ENCODE results near the gene TFPI. TPM values are rescaled to one million over a fixed set of nuclear protein-coding genes. Genes with fewer than 3 reads are reported as not detected.

TFPI gene
- total RNA-seq, 4 donors from 2014 or later = 75.1 to 110 (median 92.2) TPM

GRCh38 chr2:187445051-187445450 is 109.2 kb downstream of the TFPI start:
- DNase-seq (ENCODE audit: low spot score in 2 of 2) = no peak
- H3K27ac ChIP-seq = peak overlapping the region in 1 of 4 donors; percentile 43
- no peaks in the 10 kb centered on the region for H3K27me3 ChIP-seq
- WGBS, 2 donors = 70 to 78% methylated on average over 6 of the region's 6 CpGs
- TF ChIP-seq EP300 (IDR thresholded peaks at IDR 0.05) (no peak), CTCF (IDR thresholded peaks at IDR 0.05) (no peak), POLR2A (IDR thresholded peaks at IDR 0.05) (no peak)
- no peaks in the 10 kb centered on the region for H3K4me1 ChIP-seq
- no peaks in the 10 kb centered on the region for H3K36me3 ChIP-seq
- peak overlapping the region in 1 of 4 donors; percentile 50 for H3K4me3 ChIP-seq
- H3K9me3 ChIP-seq = no peaks in the 10 kb centered on the region

GRCh38 chr2:187442778-187443177 is 111.5 kb downstream of the TFPI start:
- H3K27me3 ChIP-seq = no peaks in the 10 kb centered on the region
- DNase-seq (ENCODE audit: low spot score in 2 of 2) = no peak
- 65 to 89% methylated on average over 2 of the region's 2 CpGs for WGBS, 2 donors
- TF ChIP-seq POLR2A (IDR thresholded peaks at IDR 0.05) (no peak), EP300 (IDR thresholded peaks at IDR 0.05) (no peak), CTCF (IDR thresholded peaks at IDR 0.05) (no peak)
- peaks cover 0 to 15% (median 0%) of the 10 kb centered on the region in 4 donors for H3K4me1 ChIP-seq
- H3K9me3 ChIP-seq = no peaks in the 10 kb centered on the region
- no peak overlapping the region for H3K27ac ChIP-seq
- no peaks in the 10 kb centered on the region for H3K36me3 ChIP-seq
- H3K4me3 ChIP-seq = no peak overlapping the region

GRCh38 chr2:187442378-187442777 is 111.9 kb downstream of the TFPI start:
- 87 to 90% methylated on average over 1 of the region's 1 CpG for WGBS, 2 donors
- TF ChIP-seq CTCF (IDR thresholded peaks at IDR 0.05) (no peak), EP300 (IDR thresholded peaks at IDR 0.05) (no peak), POLR2A (IDR thresholded peaks at IDR 0.05) (no peak)
- Histone ChIP-seq H3K9me3 (no peaks in the 10 kb centered on the region), H3K4me3 (no peak overlapping the region), H3K27me3 (no peaks in the 10 kb centered on the region), H3K36me3 (no peaks in the 10 kb centered on the region), H3K27ac (no peak overlapping the region), H3K4me1 (peaks cover 0 to 18% (median 0%) of the 10 kb centered on the region in 4 donors)
- no peak for DNase-seq (ENCODE audit: low spot score in 2 of 2)

- Histone ChIP-seq H3K36me3 (no peaks in the 10 kb centered on the region), H3K27ac (no peak overlapping the region), H3K4me1 (peaks cover 0 to 18% (median 0%) of the 10 kb centered on the region in 4 donors), H3K4me3 (no peak overlapping the region), H3K9me3 (no peaks in the 10 kb centered on the region), H3K27me3 (no peaks in the 10 kb centered on the region)
- 88 to 95% methylated on average over 3 of the region's 3 CpGs for WGBS, 2 donors
- DNase-seq (ENCODE audit: low spot score in 2 of 2) = no peak
- TF ChIP-seq EP300 (IDR thresholded peaks at IDR 0.05) (no peak), POLR2A (IDR thresholded peaks at IDR 0.05) (no peak), CTCF (IDR thresholded peaks at IDR 0.05) (no peak)
These were observed 114.0 kb downstream of the TFPI start for GRCh38 chr2:187440101-187440675.

GRCh38 chr2:187438455-187438854 is 115.8 kb downstream of the TFPI start:
- Histone ChIP-seq H3K27ac (peak overlapping the region in 2 of 4 donors; percentile 30 to 38), H3K4me1 (peaks cover 0 to 35% (median 0%) of the 10 kb centered on the region in 4 donors), H3K4me3 (no peak overlapping the region), H3K9me3 (no peaks in the 10 kb centered on the region), H3K27me3 (no peaks in the 10 kb centered on the region), H3K36me3 (no peaks in the 10 kb centered on the region)
- TF ChIP-seq EP300 (IDR thresholded peaks at IDR 0.05) = peak in 1 of 2 donors; percentile 14
- no peak for TF ChIP-seq POLR2A (IDR thresholded peaks at IDR 0.05)
- WGBS, 2 donors = 8 to 26% methylated on average over 1 of the region's 1 CpG
- no peak for DNase-seq (ENCODE audit: low spot score in 2 of 2)

Data from tibial nerve (tissue), 4 donors.